Ovary (tissue), 3 donors: ENCODE data around the gene RBPJ.

Source experiments
- CTCF ChIP-seq, 3 donors: fragments of 450-650 bp in 2 of 3; fragments of 200-600 bp in 1 of 3; IDR thresholded peaks; one replicate each; pipeline versions ENCODE4 v1.5.1 to v1.8.0; 2016 to 2022; ENCODE audit warnings: antibody characterized with exemption in 3 of 3, mild to moderate bottlenecking in 1 of 3
- POLR2A ChIP-seq: fragments of 450-650 bp; IDR thresholded peaks from one replicate; pipeline ENCODE4 v1.6.1; 2017; ENCODE audit warnings: antibody characterized with exemption, mild to moderate bottlenecking, moderate library complexity
- donor health status: DM: no; HTN: no; CAD: no.

GRCh38 chr4:26384380-26385057, 63.7 kb downstream of the RBPJ start:
- TF ChIP-seq CTCF (IDR thresholded peaks at IDR 0.05), result no peak
- no peak for TF ChIP-seq POLR2A
